HG03469 (cell line): ENCODE results near the gene RAD51B.
"Not testable (repeated sequence)": the region's sequence is repeated elsewhere in the genome, so short reads cannot be mapped to it uniquely, and the experiment has no call there.

Source experiments
- ATAC-seq: cut with Tn5 transposase; IDR thresholded peaks from one replicate; pipeline ENCODE4 v1.9.1; 2021; ENCODE audit warnings: mild to moderate bottlenecking, moderate library complexity, moderate number of reproducible peaks; ENCODE audit not compliant: unreplicated experiment

Gene RAD51B

DNA sequence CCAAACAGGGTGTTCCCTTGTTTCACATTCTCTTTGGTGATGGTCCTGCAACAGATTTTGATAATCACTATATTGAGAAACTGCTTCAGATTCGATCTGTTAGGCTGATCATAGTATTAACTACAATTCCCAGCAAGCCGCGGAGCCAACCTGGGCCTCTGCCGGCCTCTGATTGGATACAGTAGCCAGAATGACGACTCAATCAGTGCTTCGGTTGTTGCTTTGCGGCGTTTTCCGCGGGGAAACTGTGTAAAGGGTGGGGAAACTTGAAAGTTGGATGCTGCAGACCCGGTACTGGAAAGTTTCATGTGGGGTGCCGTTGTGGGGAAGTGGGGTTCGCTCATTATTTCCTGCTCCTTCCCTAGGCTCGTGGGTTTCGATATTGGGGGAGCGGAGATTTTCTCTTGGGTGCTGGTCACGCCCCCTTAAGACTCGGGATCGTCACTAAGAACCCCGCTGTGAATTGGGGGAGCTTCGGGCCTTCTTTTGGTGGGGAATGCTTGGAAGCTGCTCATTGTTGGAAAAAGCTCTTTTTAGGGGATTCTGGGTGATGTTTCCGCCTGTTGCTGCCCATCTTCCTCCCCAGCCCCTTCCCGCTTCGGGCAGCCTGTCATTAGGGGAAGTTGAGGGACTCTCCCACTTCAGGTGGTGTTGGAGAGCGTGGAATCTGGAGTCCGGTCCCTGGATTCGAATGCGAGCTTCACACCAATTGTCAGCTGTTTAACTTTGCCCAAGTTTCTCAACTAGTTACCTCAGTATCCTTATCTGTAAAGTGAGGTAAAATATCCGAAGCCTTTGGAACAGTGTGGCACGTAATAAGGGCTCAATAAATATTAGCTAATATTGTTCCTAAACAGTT is at the start of gene RAD51B:
Gene RAD51B, plus strand, starts transcription at position 217 of the 859 bp plus-strand sequence.
- peak; percentile 46 for ATAC-seq

DNA sequence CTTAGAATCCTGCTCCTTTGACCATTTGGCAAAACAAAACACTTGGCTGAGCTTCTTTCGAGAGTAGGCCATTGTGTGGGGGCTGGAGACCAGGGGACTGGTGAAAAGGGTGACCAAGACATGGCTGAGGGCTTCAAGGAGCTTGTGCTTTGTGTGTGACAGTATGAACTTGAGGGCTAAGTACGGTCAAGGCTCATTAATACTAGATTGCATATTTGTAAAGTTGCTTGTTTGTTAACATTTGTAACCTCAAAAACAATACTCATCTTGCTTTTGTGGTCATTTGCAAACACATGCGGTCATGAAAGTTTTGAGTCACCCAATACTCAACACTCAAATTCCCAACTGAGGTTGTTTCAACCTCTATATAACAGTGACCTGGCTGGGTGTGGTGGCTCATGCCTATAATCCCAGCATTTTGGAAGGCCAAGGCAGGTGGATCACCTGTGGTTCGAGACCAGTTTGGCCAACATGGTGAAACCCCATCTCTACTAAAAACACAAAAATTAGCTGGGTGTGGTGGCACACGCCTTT is 45.7 kb upstream of the RAD51B start:
- ATAC-seq, result no peak

DNA sequence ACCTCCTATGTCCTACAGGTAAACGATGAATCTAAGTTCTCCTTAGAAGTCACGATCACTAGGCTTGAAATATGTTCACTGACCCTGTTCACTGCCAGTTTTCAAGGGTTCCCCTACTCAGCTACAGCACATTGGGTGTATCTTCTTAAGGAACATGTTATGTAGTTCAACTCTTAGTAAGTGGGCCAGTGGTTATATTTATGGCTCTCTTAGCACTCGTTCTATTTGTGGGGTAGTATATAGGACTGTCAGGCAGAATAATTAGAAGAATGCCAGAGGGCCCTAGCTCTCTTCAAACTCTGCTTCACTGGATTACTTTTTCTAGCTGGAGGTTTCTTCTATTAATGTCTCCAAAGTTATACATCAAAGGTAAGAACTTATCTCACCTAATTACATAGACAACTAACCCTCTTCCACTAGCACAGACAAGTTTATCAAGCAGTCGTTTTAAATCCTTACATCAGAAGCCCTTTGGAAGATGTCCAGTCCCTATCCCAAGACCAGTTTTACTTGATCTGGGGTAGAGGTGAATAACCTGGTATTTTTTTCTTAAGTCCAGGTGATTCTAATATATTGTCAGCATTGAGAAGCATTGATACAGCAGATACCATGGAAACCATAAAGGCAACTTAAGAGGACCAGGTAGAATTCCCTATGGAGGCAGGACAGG is 42.8 kb upstream of the RAD51B start:
- ATAC-seq, result no peak

DNA sequence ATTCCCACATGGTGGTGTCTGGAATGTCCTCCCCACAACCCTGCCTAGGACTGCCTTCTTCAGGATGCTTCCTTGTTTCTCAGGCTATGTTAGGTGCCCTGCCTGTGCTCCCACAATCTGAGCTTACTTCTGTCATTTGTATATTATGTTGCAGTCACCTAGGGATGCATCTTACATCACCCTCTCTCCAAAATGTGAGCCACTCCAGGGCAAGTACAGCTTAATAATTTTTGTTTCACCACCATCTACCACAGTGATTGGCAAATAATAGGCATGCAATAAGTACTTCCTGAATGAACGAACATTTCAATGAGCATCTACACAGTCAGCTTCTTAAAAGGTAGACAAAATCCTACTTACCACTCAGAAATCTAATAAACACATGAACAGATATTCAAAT is 40.8 kb upstream of the RAD51B start:
- no peak for ATAC-seq

DNA sequence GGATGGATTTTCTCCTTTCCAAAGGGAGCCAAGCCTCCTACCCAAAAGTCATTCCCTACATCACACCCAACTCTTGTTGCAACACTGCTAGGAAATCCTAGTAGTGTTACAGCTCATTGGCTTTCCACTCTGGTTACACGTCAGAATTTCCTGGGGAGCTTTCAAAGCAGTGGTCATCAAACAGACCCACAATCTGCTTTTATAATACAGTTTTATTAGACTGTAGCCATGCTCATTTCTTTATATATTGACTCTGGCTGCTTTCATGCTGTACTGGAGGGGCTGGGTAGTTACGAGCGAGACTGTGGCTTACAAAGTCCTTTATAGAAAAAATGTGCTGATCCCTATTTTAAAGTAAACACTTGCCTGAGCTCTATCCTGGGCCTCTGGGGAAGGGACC is 37.5 kb upstream of the RAD51B start:
- ATAC-seq, result no peak

DNA sequence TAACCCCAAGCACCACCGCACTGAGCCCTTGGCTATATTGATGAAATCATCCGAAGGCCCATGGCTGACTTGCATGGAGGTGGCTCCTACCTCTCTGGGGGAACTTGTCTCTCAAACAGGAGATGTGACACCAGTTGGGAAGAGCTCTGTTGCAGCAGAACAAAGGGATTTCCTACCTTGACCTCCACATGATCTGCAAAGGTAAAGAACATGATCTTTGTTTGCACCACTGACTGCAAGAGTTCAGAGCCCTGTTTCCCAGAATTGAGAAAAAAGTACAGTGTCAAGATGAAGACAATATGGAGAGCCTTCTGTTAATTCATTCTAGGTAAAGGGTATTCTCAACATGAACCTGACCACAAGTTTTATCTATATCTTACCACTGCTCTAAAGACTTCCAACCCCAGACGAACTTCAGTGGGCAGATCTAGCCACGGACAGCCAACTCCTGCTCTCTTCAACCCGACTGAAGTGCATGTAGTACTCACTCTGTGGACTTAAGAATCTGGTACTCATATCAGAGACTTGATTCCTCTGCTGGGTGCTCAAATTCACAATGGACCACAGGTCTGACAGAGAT is 35.2 kb upstream of the RAD51B start:
- ATAC-seq, result no peak

DNA sequence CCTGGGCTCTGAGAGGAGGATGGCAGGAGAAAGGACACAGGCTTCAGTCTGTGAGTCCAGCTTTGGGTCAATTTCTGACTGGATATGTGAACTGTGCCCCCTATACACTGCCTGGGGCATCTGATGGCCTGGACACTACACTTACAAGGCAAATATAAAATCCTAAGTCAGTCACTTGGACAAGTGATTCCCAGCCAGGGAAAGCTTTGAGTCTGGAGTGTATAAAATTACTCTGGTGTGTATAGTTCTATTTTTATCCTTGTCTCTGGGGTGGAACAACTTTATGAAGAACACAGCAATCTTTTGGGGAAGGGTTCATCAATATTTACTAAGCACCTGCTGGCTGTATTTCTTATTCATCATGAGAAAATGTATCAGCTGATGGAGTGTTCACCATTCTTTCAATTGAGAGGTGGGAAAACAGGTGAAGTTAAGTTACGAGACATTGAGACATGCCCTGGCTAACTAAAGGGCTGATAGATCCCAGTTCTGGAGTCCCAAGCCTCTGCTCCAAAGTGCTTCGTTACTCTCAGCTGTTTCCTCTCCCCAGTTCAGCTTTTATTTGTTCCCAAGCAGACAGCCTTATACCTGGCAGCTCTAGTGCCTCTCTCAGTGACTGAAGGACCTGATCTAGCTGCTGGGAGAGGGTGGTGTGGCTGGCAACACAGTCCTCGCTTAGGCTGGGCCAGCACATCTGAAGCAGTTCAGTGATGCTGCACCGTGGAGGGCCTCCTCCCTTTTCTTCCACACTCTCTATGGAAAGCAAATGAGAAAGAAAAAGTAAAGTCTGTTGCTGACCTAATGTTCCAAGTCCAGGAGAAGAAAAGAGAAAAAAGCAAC is 34.1 kb upstream of the RAD51B start:
- no peak for ATAC-seq

DNA sequence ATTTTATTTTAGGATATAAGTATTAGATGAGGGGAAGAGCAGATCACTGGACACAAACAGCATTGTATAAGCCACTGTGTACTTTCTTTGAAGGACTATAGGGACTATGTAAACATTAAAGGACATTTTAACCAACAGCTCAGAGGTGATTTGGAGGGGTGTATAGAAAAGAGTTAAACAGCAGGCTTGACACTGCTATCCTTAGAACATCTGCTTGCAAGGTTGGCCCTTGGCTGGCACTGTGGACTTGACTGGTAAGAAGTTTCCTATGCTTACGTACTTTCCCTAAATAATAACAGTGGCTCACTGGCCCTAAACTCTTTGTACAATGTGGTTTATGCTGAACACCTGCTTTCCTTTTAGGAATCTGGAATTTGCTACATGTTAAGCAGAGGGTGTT is 31.9 kb upstream of the RAD51B start:
- ATAC-seq, result no peak

DNA sequence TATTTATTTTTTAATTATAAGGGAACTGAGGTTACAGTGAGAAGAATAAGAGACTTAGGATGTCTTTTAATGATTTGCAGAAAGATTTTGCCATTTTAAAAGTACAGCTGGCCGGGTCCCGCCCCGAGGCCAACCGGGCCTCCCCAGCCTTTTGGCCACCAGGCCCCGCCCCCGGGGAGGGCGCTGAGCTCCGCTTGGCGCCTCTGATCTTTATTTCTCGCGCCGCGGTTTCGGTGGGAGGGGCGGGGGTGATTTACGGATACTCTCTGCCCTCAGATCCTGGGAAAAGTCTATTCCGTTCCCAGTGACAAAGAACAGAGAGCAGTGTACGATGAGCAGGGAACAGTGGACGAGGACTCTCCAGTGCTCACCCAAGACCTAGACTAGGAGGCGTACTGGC is 20.8 kb upstream of the RAD51B start:
- ATAC-seq, result no peak

DNA sequence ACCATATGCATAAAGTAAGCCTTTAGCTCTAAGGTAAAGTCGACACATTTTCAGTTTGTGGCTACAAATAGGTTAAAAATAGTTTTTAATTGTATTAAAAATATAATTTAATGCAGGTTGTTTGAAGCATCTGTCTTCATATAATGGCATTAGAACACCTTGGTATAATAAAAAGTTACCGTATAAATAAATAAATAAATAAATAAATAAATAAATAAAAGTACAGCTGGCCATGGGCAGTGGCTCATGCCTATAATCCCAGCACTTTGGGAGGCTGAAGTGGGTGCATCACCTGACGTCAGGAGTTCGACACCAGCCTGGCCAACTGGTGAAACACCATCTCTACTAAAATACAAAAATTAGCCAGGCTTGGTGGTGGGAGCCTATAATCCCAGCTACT is 18.8 kb upstream of the RAD51B start:
- ATAC-seq, result no peak

DNA sequence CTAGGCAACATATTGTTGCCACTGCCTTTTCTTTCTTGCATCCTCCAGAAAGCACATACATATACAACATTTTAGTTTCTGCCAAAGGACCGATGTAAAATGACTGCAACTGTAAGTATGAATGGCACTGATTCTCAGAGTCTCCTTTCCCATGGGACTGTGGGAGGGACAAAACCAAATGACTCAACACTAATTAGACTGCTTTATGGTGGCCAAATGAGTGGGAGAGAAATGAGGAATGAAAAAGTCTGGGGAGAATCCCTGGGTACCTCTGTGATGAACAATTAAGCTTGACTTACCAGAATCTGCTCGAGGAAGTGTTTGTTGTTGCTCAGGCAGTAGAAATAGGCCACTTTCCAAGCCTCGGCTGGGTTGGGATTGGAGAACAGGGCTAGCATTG is 13.3 kb upstream of the RAD51B start:
- no peak for ATAC-seq

DNA sequence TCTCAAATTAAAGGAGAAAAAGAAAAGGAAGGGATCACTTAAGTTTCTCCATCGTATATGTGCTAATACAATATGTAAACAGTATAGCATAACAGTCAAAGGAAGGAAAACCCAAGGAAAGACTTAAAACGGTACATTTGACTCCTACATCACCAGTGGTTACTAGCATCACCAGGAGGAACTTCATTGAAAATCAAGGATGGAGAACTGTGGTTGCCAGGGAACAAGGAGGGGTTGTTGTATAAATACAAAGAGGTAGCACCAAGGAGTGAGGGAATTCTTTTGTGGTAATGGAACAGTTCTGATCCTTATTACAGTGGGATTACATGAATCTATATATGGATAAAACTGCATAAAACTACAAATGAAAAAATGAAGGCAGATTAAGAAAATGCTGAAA is 4.8 kb upstream of the RAD51B start:
- ATAC-seq, result no peak

DNA sequence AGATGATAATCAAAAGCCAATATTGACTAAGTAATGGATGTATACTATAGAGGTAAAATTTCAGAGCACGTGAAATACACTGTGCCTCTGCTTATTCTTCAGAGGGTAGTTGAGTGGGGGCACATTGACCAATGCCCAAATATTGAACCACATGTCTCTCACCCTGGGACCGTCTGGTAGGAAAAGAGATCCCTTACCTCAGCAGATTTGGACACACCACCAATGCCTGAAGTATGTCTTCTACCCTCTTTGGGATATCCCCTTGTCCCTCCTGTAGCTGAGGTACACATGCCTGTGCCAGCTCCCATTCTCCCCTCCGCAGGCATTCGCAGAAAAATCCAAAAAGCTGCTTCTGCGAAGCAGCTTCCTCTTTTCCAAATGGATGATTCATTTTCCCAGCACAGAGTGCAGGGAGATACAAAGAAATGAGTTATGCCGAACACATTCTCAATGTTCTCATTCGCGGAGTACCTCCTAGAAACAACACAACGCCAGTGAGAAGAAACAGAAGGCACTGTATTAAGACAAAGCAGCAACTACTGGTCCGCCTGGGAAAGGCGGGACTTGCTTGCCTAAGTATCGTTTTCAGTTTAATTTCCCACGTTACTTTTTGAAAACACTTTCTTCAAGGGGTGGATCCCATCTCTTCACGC is 3.9 kb upstream of the RAD51B start:
- ATAC-seq, result no peak

DNA sequence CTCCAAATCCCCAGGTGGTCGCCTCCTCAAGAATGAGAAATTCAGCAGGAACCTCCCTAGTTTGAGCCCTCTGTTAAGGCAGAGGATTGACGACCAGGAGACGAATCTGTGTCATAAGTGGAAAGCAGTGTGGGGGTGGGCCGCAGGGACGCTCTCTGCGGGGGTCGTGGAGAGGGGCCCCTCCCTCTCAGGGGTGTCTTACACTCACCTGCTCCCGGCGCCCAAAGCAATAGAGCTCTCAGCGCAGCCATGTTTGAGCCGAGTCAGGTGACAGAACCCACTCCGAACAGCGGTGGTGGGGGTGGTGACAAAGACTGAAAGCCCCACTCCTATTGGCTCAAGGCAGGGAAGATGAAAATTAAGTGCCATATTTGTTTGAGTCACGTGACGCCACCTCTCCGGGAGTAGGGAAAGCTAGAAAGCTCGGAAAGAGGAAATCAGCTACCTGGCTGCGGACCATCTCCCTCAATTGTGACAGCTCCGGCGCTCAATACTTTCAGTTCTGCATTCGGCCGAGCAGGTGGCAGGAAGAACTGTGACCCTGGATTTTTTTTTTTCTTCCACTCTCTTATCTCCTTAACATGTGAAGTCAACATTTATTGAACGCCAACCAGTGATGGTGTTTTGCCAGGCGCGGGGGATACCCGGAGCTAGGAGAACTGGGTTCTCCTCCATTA is 3.1 kb upstream of the RAD51B start, which contains the start of gene ZFYVE26:
Gene ZFYVE26, minus strand, starts transcription at position 265 of the 677 bp plus-strand sequence. CDS start 627 bp downstream, outside the sequence.
- ATAC-seq, result peak; percentile 61

DNA sequence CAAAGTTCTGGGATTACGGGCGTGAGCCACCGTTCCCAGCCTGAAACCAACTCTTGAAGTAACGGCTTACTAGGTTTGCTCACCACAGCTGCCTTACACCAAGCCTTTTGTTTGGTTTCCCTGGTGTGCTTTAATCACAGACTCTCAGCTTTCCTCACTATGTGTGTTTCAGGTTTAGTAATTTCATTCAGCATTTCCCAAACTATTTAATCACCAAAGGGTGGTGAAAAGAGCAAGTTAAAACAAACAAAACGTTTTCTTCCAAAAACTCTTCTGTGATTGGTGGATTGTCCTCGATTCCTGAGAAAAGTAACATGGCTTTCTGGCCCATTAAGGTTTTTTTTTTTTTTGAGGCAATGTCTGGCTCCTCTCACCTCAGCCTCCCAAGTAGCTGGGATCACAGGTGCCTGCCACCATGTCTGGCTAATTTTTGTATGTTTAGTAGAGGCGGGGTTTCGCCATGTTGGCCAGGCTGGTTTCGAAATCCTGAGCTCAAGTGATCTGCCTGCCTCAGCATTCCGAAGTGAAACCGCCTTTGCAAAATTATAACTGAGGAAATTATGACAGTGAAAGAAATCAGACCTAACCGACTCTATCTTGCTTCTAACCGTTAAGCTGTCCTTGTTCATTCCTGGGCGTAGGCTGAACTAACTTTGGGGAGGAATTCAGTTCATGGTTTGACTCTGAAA is 1.7 kb upstream of the RAD51B start:
- no peak for ATAC-seq

DNA sequence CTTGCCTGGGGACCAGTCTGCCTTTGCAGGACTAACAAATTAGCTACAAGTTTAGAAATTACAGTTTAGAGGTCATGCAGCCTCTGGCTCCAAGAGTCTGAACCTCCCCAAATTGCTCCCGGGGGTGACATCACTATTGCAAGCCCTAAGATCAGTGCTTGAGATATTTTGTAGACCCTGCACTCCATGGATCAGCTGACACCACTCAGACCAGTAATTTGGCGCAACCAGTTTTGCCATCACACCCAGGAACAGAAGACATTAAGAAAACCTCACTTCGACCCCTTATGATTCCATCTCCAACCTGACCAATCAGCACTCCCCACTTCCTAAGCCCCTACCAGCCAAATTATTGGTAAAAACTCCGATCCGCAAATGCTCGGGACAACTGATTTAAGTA is 1.1 kb upstream of the RAD51B start:
- not testable (repeated sequence) for ATAC-seq

DNA sequence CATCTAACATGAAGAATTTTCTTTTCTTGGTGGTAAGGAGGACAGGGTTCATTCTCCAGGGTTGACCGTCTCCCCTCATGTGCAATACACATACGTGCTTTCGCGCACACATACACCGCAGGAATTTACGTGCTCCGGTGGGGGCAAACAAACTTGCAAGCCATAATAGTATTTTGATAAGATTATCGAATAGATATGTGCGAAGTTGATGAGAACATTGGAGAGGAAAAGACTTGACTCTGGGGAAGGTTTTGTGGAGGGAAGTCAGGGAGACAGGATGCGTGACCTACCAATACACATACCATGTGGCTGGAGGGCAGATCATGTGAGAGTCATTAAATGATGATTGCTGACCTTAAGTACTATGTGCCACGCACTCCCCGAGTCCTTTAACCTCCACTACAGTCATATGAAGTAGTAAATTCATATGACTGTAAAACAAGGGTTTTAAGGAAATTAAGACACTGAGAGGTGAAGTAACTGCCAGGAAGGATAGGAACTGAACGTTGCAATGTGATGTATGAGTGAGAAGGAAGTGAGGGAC is 921 bp downstream of the RAD51B start:
- no peak for ATAC-seq

DNA sequence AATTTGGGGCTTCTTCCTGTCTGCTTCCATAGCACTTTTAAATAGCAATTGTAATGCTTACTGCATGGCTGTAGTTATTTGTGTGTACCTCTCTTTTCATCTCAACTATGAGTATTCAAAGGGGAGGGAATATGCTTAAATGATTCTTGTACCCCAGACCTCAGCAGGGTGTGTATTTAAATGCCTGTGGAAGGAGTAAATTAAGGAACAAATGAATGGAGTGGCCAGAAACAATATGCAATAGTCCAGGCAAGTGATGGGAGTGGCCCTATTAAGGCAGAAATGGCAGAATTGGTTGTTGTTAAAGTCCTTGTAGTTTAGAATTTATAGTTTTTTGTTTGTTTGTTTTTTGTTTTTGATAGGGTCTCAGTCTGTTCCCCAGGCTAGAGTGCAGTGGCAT is 1.5 kb downstream of the RAD51B start:
- no peak for ATAC-seq

DNA sequence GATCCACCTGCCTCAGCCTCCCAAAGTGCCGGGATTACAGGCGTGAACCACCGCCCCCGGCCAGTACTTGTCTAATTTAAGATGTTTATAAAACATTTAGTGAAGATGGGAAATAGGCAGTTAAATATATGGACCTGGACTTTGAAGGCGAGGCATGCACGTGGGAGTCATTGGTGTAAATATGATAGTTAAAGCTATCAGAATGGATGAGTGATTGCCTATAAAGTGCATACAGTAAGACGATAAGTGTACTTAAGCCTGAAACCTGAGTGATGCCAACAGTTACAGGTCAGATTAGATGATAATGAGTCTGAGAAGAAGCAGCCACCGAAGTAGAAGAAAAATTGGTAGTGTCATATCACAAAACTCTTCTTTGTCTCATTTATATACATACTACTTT is 11.5 kb downstream of the RAD51B start:
- ATAC-seq, result no peak
